Activated T-cell treated with anti-CD3 and anti-CD28 coated beads, Interleukin-2, amount 50 U/mL, for 1 hour (primary cell): ENCODE measurements around the gene NDUFA3.

Source experiments
- DNase-seq: peaks from one replicate; pipeline ENCODE4 v3.0.0-alpha.2; 2020

The NDUFA3 gene

GRCh38 chr19:54108496-54108895, 5.8 kb downstream of the NDUFA3 start:
- no peak for DNase-seq

DNA sequence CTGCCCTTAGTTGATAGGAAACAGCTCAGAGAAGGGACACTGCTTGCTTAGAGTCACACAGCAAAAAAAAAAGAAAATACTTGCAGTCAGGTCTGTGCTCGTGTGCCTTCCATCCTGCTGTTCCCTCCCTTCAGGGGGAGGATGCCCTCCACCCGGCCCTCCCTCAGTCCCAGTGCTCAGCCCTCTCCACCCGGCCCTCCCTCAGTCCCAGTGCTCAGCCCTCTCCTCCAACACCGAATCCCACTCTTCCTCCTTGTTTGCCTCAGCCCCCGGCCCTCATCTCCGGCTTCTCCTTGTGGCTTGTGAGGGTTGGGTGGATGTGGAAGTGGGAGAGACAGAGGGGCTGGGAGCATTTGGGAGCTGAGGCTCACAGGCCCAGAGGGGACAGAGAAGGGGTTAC, 7.0 kb downstream of the NDUFA3 start:
- DNase-seq = no peak

DNA sequence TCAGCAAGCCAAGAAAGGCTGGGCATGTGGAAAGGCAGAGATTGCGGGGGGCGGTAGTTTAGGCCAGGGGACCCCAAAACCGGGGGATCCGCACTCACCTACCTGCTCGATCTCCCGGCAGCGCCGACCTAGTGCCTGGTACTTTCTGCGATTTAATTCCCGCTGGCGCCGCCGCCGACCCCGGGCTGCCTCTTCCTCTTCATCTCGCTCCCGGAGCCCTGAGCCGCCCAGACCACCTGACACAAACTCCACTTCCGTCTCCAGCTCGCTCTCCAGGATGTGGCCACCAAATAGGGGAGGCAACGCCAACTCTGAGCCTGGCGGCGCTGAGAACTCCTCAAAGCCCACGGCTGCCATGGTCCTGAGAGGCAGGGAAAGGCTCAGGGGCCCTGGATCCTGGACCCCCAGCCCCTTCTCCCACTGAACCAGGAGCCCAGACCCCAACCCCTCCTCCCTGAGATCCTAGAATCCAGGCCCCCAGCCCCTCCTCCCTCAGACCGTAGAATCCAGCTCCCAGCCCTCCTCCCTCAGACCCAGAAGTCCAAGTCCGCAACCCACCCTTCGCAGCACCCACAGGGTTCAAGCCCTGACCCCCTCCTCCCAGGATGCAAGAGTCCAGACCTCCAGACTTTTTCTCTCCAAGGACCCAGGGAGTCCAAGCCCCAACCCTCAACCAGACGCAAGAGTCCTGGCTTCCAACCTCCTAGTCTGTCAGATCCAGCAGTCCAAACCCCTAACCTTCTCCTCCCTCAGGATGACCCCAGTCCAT, 11.9 kb downstream of the NDUFA3 start:
- peak; percentile 40 for DNase-seq

DNA sequence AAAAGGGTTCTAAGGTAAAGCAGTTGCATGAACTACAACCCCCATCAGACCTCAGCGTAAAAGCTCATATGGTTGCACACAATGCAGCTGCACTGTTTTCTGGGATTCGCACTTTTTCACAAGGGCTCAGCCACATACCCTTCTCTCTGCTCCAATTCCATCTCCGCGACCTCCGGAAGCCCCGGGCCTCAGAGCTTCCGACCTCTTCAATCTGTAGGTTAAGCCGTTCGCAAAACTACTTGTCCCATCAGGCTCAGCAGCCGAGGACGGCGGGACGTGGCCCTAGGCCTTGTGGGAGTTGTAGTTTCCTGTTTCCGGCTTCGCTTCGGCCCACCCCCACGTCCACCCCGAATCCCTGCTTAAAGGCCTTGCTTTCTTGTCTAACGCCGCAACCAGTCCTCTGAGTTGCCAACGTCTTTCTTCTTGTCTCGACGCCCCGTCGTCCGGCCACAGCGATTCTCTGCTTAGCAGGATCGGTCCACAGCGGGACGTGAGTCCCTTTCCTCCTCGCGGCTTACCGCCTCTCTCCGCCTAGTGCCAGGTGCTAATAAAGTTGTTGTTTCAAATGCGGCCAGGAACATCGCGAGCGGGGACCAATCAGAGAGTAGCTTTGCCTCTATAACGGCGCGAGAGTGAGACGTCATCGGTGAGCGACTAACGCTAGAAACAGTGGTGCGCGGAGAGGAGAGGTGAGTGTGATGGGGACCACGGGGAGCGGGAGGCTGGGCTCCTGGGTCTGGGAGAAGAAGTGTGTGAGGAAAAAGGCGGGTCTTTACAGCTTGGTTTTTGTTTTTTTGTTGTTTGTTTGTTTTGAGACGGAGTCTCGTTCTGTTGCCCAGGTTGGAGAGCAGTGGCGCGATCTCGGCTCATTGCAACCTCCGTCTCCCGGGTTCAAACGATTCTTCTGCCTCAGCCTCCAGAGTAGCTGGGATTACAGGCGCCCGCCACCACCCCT, 12.7 kb downstream of the NDUFA3 start, which contains the start of the genes PRPF31 and TFPT:
Gene PRPF31 (plus strand): TSS at position 646 of the 955 bp plus-strand sequence. CDS start 2,525 bp downstream, outside the sequence.
Gene TFPT (minus strand): TSS at position 549 of the 955 bp plus-strand sequence. CDS start 388 bp downstream, at position 161.
- DNase-seq = peak; percentile 94

DNA sequence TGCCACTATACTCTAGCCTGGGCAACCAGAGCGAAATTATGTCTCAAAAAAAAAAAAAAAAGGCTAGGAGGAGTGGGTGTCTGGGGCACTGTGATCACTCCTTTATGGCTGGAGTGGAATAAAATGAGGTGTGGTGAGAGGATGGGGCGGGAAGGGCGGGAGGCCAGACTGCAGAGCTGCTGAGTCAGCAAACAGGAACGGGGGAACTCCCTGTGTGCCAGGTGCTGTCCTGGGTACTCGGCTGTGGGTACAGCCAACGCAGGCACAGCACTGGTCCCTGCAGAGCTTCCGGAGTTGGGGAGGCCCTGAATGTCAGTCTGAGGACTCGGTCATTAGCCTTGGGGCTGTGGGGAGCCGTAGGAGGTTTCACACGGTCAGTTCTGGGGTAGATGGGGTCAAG, 18.6 kb downstream of the NDUFA3 start:
- no peak for DNase-seq

GRCh38 chr19:54123682-54124081, 21.0 kb downstream of the NDUFA3 start:
- DNase-seq = no peak

GRCh38 chr19:54124393-54124792, 21.7 kb downstream of the NDUFA3 start:
- no peak for DNase-seq

GRCh38 chr19:54125713-54126112, 23.1 kb downstream of the NDUFA3 start:
- no peak for DNase-seq

DNA sequence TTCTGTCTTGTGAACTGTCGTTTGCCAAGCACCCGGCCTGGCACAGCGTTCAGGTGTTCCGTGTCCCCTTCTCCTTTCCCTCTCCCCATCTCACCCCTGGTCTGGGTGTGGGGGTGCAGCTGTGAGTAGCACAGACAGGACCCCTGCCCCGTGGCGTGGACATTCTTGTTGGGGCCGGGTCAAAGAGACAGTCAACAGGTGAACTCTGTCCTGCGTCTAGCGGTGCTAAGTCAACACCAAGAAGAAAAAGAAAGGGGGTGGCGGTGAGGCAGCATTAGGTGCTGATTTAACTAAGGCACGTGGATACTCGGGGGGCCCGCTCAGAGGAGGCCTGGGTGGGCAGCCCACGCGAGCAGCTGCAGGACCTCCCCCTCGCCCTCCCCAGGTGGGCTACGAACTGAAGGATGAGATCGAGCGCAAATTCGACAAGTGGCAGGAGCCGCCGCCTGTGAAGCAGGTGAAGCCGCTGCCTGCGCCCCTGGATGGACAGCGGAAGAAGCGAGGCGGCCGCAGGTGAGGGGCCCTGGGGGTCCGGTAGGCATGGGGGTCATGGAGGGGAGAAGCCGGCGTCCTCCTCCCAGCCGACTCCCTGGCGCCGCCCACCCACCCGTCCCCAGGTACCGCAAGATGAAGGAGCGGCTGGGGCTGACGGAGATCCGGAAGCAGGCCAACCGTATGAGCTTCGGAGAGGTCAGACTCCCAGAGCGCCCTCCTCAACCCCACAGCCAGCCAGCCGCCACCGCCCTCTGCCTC, 25.2 kb downstream of the NDUFA3 start:
- DNase-seq = no peak

DNA sequence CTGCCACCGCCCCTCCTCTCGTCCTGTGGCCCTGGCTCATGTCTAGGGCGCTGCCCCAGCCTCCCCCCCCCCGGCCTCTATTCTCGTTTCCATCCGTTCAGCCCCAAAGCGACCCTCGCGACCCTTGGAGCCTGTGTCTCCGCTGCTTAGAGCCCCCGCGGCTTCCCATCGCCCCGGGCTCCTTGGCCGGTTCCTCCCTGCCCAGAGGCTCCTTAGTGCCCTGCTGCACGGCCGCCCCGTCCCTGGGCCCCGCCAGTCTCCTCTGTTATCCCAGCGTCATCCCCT, 25.7 kb downstream of the NDUFA3 start:
- no peak for DNase-seq

DNA sequence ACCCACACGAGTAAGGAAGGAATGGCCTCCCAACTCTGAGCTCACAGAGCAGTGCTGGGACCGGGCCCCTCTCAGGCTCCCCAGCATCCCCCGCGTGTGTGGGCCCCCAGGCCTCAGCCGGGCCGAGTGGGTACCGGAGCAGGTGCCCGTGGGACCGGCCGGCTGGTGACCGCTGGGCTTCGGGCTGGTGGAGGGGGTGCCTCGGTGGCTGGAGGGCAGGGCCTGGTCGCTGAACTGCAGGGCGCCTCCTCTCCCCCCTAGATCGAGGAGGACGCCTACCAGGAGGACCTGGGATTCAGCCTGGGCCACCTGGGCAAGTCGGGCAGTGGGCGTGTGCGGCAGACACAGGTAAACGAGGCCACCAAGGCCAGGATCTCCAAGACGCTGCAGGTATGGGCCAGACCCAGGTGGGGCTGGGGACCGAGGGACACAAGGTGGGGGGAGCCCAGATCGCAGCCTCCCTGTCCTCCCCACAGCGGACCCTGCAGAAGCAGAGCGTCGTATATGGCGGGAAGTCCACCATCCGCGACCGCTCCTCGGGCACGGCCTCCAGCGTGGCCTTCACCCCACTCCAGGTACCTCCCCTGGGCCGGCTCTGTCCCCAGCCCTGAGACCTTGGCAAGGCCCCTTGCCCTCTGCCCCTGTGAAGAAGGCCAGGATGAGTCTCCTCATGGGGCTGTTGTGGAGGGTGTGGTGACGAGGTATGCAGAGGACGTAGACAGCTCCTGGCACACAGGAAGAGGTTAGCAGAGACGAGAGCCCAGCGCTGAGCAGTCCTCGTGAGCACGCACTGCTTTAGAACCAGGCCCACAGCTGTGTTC, 26.4 kb downstream of the NDUFA3 start:
- DNase-seq = no peak

GRCh38 chr19:54129617-54129996, 27.0 kb downstream of the NDUFA3 start:
- no peak for DNase-seq

DNA sequence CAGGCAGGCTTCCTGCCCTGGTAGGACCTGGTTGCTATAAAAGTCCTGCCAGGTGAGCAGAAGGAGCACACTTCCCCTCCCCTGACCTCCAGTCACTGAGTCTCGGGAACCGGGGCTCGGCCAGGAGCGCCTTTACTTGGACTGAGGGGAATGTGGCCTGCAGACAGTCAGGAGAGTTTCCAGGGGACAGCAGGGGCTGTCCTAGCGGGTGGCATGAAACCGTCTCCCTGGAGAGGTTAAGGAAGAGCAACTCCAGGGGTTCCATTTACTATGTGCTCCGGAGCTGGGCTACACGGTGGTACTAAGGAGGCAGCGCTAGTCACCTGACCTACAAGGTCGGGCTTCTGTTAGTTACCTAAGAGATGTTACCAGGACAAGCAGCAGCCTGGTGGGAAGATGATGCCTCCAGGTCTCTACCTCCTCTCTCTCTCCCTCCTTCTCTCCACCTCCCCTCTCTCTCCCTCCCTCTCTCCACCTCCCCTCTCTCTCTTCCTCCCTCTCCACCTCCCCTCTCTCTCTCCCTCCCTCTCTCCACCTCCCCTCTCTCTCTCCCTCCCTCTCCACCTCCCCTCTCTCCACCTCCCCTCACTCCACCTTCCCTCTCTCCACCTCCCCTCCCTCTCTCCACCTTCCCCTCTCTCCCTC, 30.8 kb downstream of the NDUFA3 start:
- no peak for DNase-seq

- DNase-seq = no peak
Measured at GRCh38 chr19:54133957-54134590, 31.4 kb downstream of the NDUFA3 start.

DNA sequence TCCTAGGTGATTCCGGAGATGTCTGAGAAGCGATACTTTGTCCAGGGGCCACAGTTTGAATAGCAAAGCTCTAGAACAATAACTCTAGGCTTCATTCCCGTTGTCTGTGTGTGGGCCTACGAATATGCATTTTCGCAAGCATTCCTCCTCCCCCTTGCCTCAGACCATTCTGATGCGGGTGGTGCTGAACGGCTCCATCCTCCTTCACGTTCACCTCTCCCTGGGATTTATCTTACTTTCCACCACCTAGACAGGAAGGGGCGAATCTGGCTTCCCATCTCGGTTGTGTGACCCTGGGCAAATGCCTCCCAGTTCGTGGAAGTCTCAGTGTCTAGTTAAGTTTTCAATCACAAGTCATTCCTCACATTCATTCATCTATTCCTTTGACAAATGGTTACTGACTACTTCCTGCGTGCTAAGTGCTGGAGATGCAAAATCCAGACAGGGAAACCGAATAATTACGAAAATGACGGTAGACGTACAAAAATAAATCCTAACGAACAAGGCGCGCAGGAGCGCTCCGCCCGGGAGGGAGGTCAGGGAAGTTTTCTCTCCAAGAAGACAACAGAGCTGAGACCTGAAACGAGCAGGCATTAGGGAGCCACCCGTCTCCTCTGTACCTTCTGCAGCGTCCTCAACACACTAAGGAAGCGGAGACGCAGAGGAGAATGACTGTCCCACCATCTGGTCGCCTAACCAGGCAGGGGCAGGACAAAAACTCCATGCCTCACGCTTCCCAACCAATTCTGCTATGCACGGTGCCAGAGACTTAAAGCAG, 33.6 kb downstream of the NDUFA3 start:
- DNase-seq = no peak

- DNase-seq = peak; percentile 97
Measured at GRCh38 chr19:54136864-54137698, 34.4 kb downstream of the NDUFA3 start.

GRCh38 chr19:54137699-54138488, 35.2 kb downstream of the NDUFA3 start, which contains the start of gene CNOT3:
Gene CNOT3 (plus strand): TSS chr19:54137762. CDS start chr19:54142979, 5,217 bp downstream.
- peak; percentile 52 for DNase-seq

GRCh38 chr19:54138489-54139256, 36.0 kb downstream of the NDUFA3 start:
- no peak for DNase-seq
